GM23338 (cell line): ENCODE data around the gene CCDC102A. TPM values are rescaled to one million over a fixed set of nuclear protein-coding genes. Genes with fewer than 3 reads are reported as not detected.

Experiments
- ATAC-seq: fragments of 200-7000 bp; cut with Tn5 transposase; 3 replicates; pipeline ENCODE4 v1.9.1; 2020
- DNase-seq: peaks from one replicate; pipeline ENCODE4 v3.0.0-alpha.2; 2015; ENCODE audit warnings: low spot score
- H2AFZ ChIP-seq: fragments of 200-600 bp; sonication (generic); 2 replicates; pipeline ENCODE4 v1.8.0; 2016; ENCODE audit warnings: antibody characterized with exemption, mild to moderate bottlenecking, moderate library complexity
- H3F3A ChIP-seq: fragments of 200-600 bp; sonication (generic); replicated peaks from 2 replicates; pipeline ENCODE4 v1.8.0; 2017; ENCODE audit warnings: antibody characterized with exemption, mixed run types, low read depth
- H3K27ac ChIP-seq: fragments of 200-600 bp; sonication (generic); 2 replicates; pipeline ENCODE4 v1.6.1; 2016; ENCODE audit warnings: low read depth
- H3K27me3 ChIP-seq: fragments of 200-600 bp; sonication (generic); 2 replicates; pipeline ENCODE4 v1.8.0; 2016; ENCODE audit warnings: mild to moderate bottlenecking, mixed run types, moderate library complexity; ENCODE audit not compliant: insufficient read depth
- H3K36me3 ChIP-seq: fragments of 200-600 bp; sonication (generic); 2 replicates; pipeline ENCODE4 v1.8.0; 2016; ENCODE audit warnings: mild to moderate bottlenecking; ENCODE audit not compliant: insufficient read depth
- H3K4me1 ChIP-seq: fragments of 200-600 bp; sonication (generic); 2 replicates; pipeline ENCODE4 v1.8.0; 2016; ENCODE audit warnings: mild to moderate bottlenecking, moderate library complexity; ENCODE audit not compliant: insufficient read depth
- H3K4me2 ChIP-seq: fragments of 200-600 bp; sonication (generic); 2 replicates; pipeline ENCODE4 v1.7.1; 2017; ENCODE audit warnings: mixed run types
- H3K4me3 ChIP-seq: fragments of 200-600 bp; sonication (generic); 2 replicates; pipeline ENCODE4 v1.6.1; 2016; ENCODE audit warnings: mixed run types
- H3K79me2 ChIP-seq: fragments of 200-600 bp; sonication (generic); replicated peaks from 2 replicates; pipeline ENCODE4 v1.8.0; 2017; ENCODE audit warnings: mild to moderate bottlenecking; ENCODE audit not compliant: insufficient read depth
- H3K9me2 ChIP-seq: fragments of 200-600 bp; sonication (generic); 2 replicates; pipeline ENCODE4 v1.8.0; 2017; ENCODE audit not compliant: insufficient read depth
- H4K20me1 ChIP-seq: fragments of 200-600 bp; sonication (generic); replicated peaks from 2 replicates; pipeline ENCODE4 v1.8.0; 2017; ENCODE audit warnings: mild to moderate bottlenecking; ENCODE audit not compliant: insufficient read depth
- H3K27ac Mint-ChIP-seq: 2 replicates; pipeline ENCODE4 v1.8.0; 2020; ENCODE audit warnings: inconsistent platforms, mild to moderate bottlenecking, moderate library complexity, mixed read lengths
- H3K27me3 Mint-ChIP-seq: 3 replicates; pipeline ENCODE4 v1.8.0; 2022; ENCODE audit warnings: low read depth, mild to moderate bottlenecking, moderate library complexity, mixed read lengths, inconsistent platforms; ENCODE audit not compliant: insufficient read depth, poor library complexity
- H3K36me3 Mint-ChIP-seq: 3 replicates; pipeline ENCODE4 v1.8.0; 2021; ENCODE audit warnings: low read depth, mild to moderate bottlenecking, inconsistent platforms, moderate library complexity, mixed read lengths
- H3K4me1 Mint-ChIP-seq: 3 replicates; pipeline ENCODE4 v1.8.0; 2020; ENCODE audit warnings: mild to moderate bottlenecking, inconsistent platforms, mixed read lengths
- H3K4me3 Mint-ChIP-seq: 3 replicates; pipeline ENCODE4 v1.8.0; 2021; ENCODE audit warnings: moderate library complexity, mild to moderate bottlenecking, inconsistent platforms, mixed read lengths
- H3K9me3 Mint-ChIP-seq: 3 replicates; pipeline ENCODE4 v1.8.0; 2020; ENCODE audit warnings: moderate library complexity, mild to moderate bottlenecking, inconsistent platforms, mixed read lengths
- CREB1 ChIP-seq: fragments of 250-450 bp; sonication (Bioruptor Pico); IDR thresholded peaks from 2 replicates; pipeline ENCODE4 v1.5.0; 2020; ENCODE audit warnings: low read depth, mild to moderate bottlenecking, moderate library complexity
- EZH2 ChIP-seq: fragments of 200-600 bp; sonication (generic); IDR thresholded peaks from one replicate; pipeline ENCODE4 v1.8.0; 2017; ENCODE audit warnings: antibody characterized with exemption, mild to moderate bottlenecking, low read depth; ENCODE audit not compliant: unreplicated experiment
- EZH2phosphoT487 ChIP-seq: fragments of 200-600 bp; sonication (generic); IDR thresholded peaks from one replicate; pipeline ENCODE4 v1.8.1; 2018; ENCODE audit warnings: antibody characterized with exemption; ENCODE audit not compliant: unreplicated experiment
- JUNB ChIP-seq: IDR thresholded peaks from one replicate; pipeline ENCODE4 v1.6.1; 2016; ENCODE audit warnings: antibody characterized with exemption; ENCODE audit not compliant: unreplicated experiment
- NANOG ChIP-seq: IDR thresholded peaks from 2 replicates; pipeline ENCODE4 v1.6.1; 2016; ENCODE audit warnings: antibody characterized with exemption, borderline replicate concordance
- POLR2AphosphoS5 ChIP-seq: IDR thresholded peaks from 2 replicates; pipeline ENCODE4 v1.6.1; 2016; ENCODE audit warnings: antibody characterized with exemption, low read depth
- STAT1 ChIP-seq: IDR thresholded peaks from one replicate; pipeline ENCODE4 v1.6.1; 2016; ENCODE audit warnings: antibody characterized with exemption; ENCODE audit not compliant: unreplicated experiment
- ZNF114 ChIP-seq: fragments of 250-450 bp; sonication (Bioruptor Pico); IDR thresholded peaks from 2 replicates; pipeline ENCODE4 v1.5.0; 2020; ENCODE audit warnings: mild to moderate bottlenecking, moderate library complexity
- ZNF331 ChIP-seq: fragments of 250-450 bp; sonication (Bioruptor Pico); IDR thresholded peaks from 2 replicates; pipeline ENCODE4 v1.5.0; 2020; ENCODE audit warnings: low read depth, mild to moderate bottlenecking, moderate library complexity
- ZNF462 ChIP-seq: fragments of 250-450 bp; sonication (Bioruptor Pico); IDR thresholded peaks from 2 replicates; pipeline ENCODE4 v1.5.0; 2020; ENCODE audit warnings: mild to moderate bottlenecking, moderate library complexity
- polyA plus RNA-seq: library from polyadenylated mRNA; unstranded; fragments of >200 nt; fragmentation: Nextera tagmentation; extraction: Ambion mirVana; gene quantifications from 2 replicates; pipeline ENCODE4 v1.2.1, GENCODE V29; 2016
- total RNA-seq: library from RNA; depleted of rRNA; stranded (reverse); fragments of >200 nt; shearing (Covaris generic); gene quantifications from 2 replicates; pipeline ENCODE4 v1.2.3, GENCODE V29; 2014
- TF ChIP-seq, protein P1 (sequence below), 2 experiments: fragments of 200-600 bp in 1 of 2; sonication (generic) in 1 of 2; conservative IDR thresholded peaks; 2 replicates each; pipeline versions ENCODE4 v1.5.1 to v1.6.1; 2016 to 2017; ENCODE audit warnings: antibody characterized with exemption in 2 of 2, low read depth in 2 of 2, mild to moderate bottlenecking in 2 of 2, moderate library complexity in 1 of 2
- TF ChIP-seq, protein P2 (sequence below): IDR thresholded peaks from one replicate; pipeline ENCODE4 v1.6.1; 2018; ENCODE audit warnings: antibody characterized with exemption; ENCODE audit not compliant: unreplicated experiment
- TF ChIP-seq, protein P3 (sequence below): IDR thresholded peaks from 2 replicates; pipeline ENCODE4 v1.6.1; 2016; ENCODE audit warnings: antibody characterized with exemption

The CCDC102A gene
- total and polyA plus RNA-seq, 2 experiments from 2014 or later, result 2.0 to 5.2 TPM

DNA sequence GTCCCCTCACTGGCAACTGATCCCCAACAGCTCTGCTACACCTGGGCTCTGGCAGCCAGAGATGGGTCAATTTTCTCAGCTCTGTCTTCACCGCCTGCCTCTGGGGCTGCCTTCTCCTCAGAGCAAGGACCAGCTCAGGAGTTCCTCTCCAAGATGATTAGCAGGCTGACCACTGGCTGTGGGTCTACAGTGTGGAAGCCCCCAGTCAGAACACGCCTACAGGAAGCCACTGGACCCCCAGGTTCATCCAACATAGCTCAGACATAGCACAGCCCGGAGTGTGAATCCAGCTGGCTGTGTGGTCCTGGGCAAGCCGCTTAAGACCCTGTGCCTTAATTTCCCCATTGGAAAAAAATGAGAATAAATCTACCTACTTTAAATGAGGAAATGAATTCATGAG is 55.0 kb downstream of the CCDC102A start:
- Histone ChIP-seq H3K4me3 (no peak overlapping the region), H4K20me1 (no peaks in the 10 kb centered on the region), H3K36me3 (no peaks in the 10 kb centered on the region), H2AFZ (no peak overlapping the region), H3K79me2 (no peaks in the 10 kb centered on the region; the same call in 1 of the 2 replicates), H3K9me2 (no peaks in the 10 kb centered on the region), H3F3A (no peaks in the 10 kb centered on the region; the same call in 1 of the 2 replicates), H3K4me1 (peaks cover 35% of the 10 kb centered on the region), H3K4me2 (no peak overlapping the region), H3K27me3 (peaks cover 17% of the 10 kb centered on the region; the same call in 1 of the 2 replicates), H3K27ac (no peak overlapping the region)
- Mint-ChIP-seq H3K4me1 (peaks cover 43% of the 10 kb centered on the region), H3K36me3 (no peaks in the 10 kb centered on the region; the same call in 2 of the 3 replicates), H3K4me3 (no peak overlapping the region), H3K27ac (no peak overlapping the region), H3K27me3 (peaks cover 32% of the 10 kb centered on the region), H3K9me3 (no peaks in the 10 kb centered on the region)
- ATAC-seq, result no peak
- DNase-seq, result no peak
- TF ChIP-seq EZH2 (no peak), JUNB (no peak), EZH2phosphoT487 (no peak), STAT1 (no peak), POLR2AphosphoS5 (no peak), NANOG (no peak), ZNF462 (CRISPR knock-in tag) (no peak), CREB1 (no peak), ZNF114 (CRISPR knock-in tag) (no peak), ZNF331 (CRISPR knock-in tag) (no peak)
- TF ChIP-seq, protein P1, sequence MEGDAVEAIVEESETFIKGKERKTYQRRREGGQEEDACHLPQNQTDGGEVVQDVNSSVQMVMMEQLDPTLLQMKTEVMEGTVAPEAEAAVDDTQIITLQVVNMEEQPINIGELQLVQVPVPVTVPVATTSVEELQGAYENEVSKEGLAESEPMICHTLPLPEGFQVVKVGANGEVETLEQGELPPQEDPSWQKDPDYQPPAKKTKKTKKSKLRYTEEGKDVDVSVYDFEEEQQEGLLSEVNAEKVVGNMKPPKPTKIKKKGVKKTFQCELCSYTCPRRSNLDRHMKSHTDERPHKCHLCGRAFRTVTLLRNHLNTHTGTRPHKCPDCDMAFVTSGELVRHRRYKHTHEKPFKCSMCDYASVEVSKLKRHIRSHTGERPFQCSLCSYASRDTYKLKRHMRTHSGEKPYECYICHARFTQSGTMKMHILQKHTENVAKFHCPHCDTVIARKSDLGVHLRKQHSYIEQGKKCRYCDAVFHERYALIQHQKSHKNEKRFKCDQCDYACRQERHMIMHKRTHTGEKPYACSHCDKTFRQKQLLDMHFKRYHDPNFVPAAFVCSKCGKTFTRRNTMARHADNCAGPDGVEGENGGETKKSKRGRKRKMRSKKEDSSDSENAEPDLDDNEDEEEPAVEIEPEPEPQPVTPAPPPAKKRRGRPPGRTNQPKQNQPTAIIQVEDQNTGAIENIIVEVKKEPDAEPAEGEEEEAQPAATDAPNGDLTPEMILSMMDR (conservative IDR thresholded peaks at IDR 0.05; ENCODE audit: low read depth in 2 of 2), result no peak
- TF ChIP-seq, protein P2, sequence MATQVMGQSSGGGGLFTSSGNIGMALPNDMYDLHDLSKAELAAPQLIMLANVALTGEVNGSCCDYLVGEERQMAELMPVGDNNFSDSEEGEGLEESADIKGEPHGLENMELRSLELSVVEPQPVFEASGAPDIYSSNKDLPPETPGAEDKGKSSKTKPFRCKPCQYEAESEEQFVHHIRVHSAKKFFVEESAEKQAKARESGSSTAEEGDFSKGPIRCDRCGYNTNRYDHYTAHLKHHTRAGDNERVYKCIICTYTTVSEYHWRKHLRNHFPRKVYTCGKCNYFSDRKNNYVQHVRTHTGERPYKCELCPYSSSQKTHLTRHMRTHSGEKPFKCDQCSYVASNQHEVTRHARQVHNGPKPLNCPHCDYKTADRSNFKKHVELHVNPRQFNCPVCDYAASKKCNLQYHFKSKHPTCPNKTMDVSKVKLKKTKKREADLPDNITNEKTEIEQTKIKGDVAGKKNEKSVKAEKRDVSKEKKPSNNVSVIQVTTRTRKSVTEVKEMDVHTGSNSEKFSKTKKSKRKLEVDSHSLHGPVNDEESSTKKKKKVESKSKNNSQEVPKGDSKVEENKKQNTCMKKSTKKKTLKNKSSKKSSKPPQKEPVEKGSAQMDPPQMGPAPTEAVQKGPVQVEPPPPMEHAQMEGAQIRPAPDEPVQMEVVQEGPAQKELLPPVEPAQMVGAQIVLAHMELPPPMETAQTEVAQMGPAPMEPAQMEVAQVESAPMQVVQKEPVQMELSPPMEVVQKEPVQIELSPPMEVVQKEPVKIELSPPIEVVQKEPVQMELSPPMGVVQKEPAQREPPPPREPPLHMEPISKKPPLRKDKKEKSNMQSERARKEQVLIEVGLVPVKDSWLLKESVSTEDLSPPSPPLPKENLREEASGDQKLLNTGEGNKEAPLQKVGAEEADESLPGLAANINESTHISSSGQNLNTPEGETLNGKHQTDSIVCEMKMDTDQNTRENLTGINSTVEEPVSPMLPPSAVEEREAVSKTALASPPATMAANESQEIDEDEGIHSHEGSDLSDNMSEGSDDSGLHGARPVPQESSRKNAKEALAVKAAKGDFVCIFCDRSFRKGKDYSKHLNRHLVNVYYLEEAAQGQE, result no peak
- TF ChIP-seq, protein P3, sequence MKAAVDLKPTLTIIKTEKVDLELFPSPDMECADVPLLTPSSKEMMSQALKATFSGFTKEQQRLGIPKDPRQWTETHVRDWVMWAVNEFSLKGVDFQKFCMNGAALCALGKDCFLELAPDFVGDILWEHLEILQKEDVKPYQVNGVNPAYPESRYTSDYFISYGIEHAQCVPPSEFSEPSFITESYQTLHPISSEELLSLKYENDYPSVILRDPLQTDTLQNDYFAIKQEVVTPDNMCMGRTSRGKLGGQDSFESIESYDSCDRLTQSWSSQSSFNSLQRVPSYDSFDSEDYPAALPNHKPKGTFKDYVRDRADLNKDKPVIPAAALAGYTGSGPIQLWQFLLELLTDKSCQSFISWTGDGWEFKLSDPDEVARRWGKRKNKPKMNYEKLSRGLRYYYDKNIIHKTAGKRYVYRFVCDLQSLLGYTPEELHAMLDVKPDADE, result no peak
